B cell (primary cell): Measurements from ENCODE around the gene TMEM130. TPM values are rescaled to one million over a fixed set of nuclear protein-coding genes. Genes with fewer than 3 reads are reported as not detected.

Experiments used
- ATAC-seq: fragments of 200-7000 bp; cut with Tn5 transposase; one replicate; pipeline ENCODE4 v1.10.0; 2021; ENCODE audit warnings: low read depth, mild to moderate bottlenecking, moderate number of reproducible peaks, moderate library complexity
- CTCF ChIA-PET: fragments of 350-600 bp; sonication (Branson Sonifier 250); formaldehyde crosslinking; loops from one replicate; lab custom pipeline; 2021; ENCODE audit warnings: antibody characterized with exemption, inconsistent platforms; lab: Charles Lee
- POLR2A ChIA-PET: fragments of 350-600 bp; sonication (Branson Sonifier 250); formaldehyde crosslinking; loops from one replicate; lab custom pipeline; 2021; ENCODE audit warnings: antibody characterized with exemption; lab: Charles Lee
- DNase-seq: peaks from one replicate; pipeline ENCODE4 v3.0.0; 2013
- H2AFZ ChIP-seq: 2 replicates; pipeline ENCODE4 v1.6.1; 2012; ENCODE audit warnings: mild to moderate bottlenecking, low read depth, low read length; ENCODE audit not compliant: insufficient read depth, poor library complexity, severe bottlenecking
- H3K27ac ChIP-seq, 2 donors: 1 replicate in 1 of 2; 2 replicates in 1 of 2; pipeline ENCODE4 v1.5.1; 2012 to 2013; ENCODE audit warnings: low read length in 2 of 2, mild to moderate bottlenecking in 2 of 2, moderate library complexity in 1 of 2
- H3K27me3 ChIP-seq, 4 experiments: fragments of 200-600 bp in 1 of 4; sonication (generic) in 1 of 4; replicated peaks in 1 of 4; 1 replicate in 2 of 4; 2 replicates in 2 of 4; pipeline versions ENCODE4 v1.6.1 to v1.7.0; 2013 to 2016; ENCODE audit warnings: low read length in 3 of 4, mild to moderate bottlenecking in 2 of 4, mixed read lengths in 1 of 4, moderate library complexity in 1 of 4; ENCODE audit not compliant: insufficient read depth in 4 of 4, control insufficient read depth in 3 of 4; ENCODE audit errors: control extremely low read depth in 1 of 4
- H3K36me3 ChIP-seq, 2 experiments: replicated peaks in 1 of 2; 1 replicate in 1 of 2; 2 replicates in 1 of 2; pipeline versions ENCODE4 v1.6.1 to v1.7.1; 2013; ENCODE audit warnings: low read length in 1 of 2; ENCODE audit not compliant: insufficient read depth in 2 of 2, control insufficient read depth in 1 of 2; ENCODE audit errors: control extremely low read depth in 1 of 2, extremely low read depth in 1 of 2
- H3K4me1 ChIP-seq, 2 donors: fragments of 200-600 bp in 1 of 2; sonication (generic) in 1 of 2; 1 replicate in 1 of 2; 2 replicates in 1 of 2; pipeline versions ENCODE4 v1.5.1 to v1.6.1; 2013 to 2017; ENCODE audit warnings: low read length in 2 of 2; ENCODE audit not compliant: control insufficient read depth in 2 of 2, insufficient read depth in 2 of 2
- H3K4me2 ChIP-seq: replicated peaks from 2 replicates; pipeline ENCODE3; 2012; ENCODE audit warnings: mild to moderate bottlenecking, low read depth, low read length; ENCODE audit not compliant: poor library complexity, severe bottlenecking
- H3K4me3 ChIP-seq, 5 experiments: fragments of 200-600 bp in 1 of 5; sonication (generic) in 1 of 5; 1 replicate in 3 of 5; 2 replicates in 2 of 5; pipeline versions ENCODE4 v1.5.1 to v1.7.0; 2011 to 2016; ENCODE audit warnings: low read length in 4 of 5, mild to moderate bottlenecking in 4 of 5, low read depth in 2 of 5, control low read depth in 1 of 5, moderate library complexity in 1 of 5; ENCODE audit not compliant: insufficient read depth in 1 of 5; ENCODE audit errors: control extremely low read depth in 1 of 5, extremely low read depth in 1 of 5
- H3K79me2 ChIP-seq: fragments of 200-600 bp; sonication (generic); one replicate; pipeline ENCODE4 v1.6.0; 2016; ENCODE audit warnings: low read length; ENCODE audit not compliant: control insufficient read depth, insufficient read depth
- H3K9ac ChIP-seq: fragments of 200-600 bp; sonication (generic); 2 replicates; pipeline ENCODE4 v1.6.1; 2017; ENCODE audit warnings: mild to moderate bottlenecking, low read length, moderate library complexity
- H3K9me3 ChIP-seq, 3 donors: one replicate each; pipeline versions ENCODE4 v1.6.1 to v1.7.1; 2013; ENCODE audit warnings: low read length in 2 of 3; ENCODE audit not compliant: control insufficient read depth in 2 of 3, insufficient read depth in 1 of 3; ENCODE audit errors: control extremely low read depth in 1 of 3
- H4K20me1 ChIP-seq: 2 replicates; pipeline ENCODE4 v1.6.0; 2012; ENCODE audit warnings: mild to moderate bottlenecking, low read length; ENCODE audit not compliant: insufficient read depth, control insufficient read depth, poor library complexity, severe bottlenecking
- H3K27ac Mint-ChIP-seq: one replicate; pipeline ENCODE4 v1.8.0; 2021; ENCODE audit warnings: mixed read lengths
- H3K27me3 Mint-ChIP-seq: one replicate; pipeline ENCODE4 v1.8.0; 2021; ENCODE audit warnings: mixed read lengths
- H3K4me1 Mint-ChIP-seq: one replicate; pipeline ENCODE4 v1.8.0; 2021; ENCODE audit warnings: mixed read lengths
- H3K4me3 Mint-ChIP-seq: one replicate; pipeline ENCODE4 v1.8.0; 2021; ENCODE audit warnings: mixed read lengths
- H3K9me3 Mint-ChIP-seq: one replicate; pipeline ENCODE4 v1.8.0; 2022; ENCODE audit warnings: mixed read lengths; ENCODE audit not compliant: insufficient read depth
- CTCF ChIP-seq: fragments of 200-600 bp; IDR thresholded peaks from one replicate; pipeline ENCODE4 v1.8.0; 2022; ENCODE audit warnings: antibody characterized with exemption, mild to moderate bottlenecking
- EZH2 ChIP-seq: IDR thresholded peaks from 2 replicates; pipeline ENCODE4 v1.6.1; 2012; ENCODE audit warnings: borderline replicate concordance, low read depth, mild to moderate bottlenecking, moderate library complexity, low read length; ENCODE audit not compliant: insufficient read depth, poor library complexity, severe bottlenecking
- WGBS: methylation state at CpG from one replicate; pipeline ENCODE4 v1.1.5; 2013; ENCODE audit warnings: missing lambda C conversion rate; ENCODE audit not compliant: insufficient coverage; 5-methylcytosine and 5-hydroxymethylcytosine counted together
- intact Hi-C: fragments of 100-400 bp; cut with micrococcal nuclease; formaldehyde crosslinking; loops from one replicate; pipeline ENCODE4 v1.10.0; 2022
- polyA plus RNA-seq: library from polyadenylated mRNA; depleted of rRNA; stranded (reverse); fragments of >200 nt; gene quantifications from 2 replicates; pipeline ENCODE4 v1.2.3, GENCODE V29; 2012
- total RNA-seq, 2 donors: library from RNA; stranded (reverse); fragments of 120-200 nt in 1 of 2; gene quantifications; 1 replicate in 1 of 2; 2 replicates in 1 of 2; pipeline versions ENCODE4 v1.2.3 to v1.2.4, GENCODE V29; 2013 to 2022

Gene TMEM130
- total and polyA plus RNA-seq, 2 donors (not counting 1 experiment from before 2014, with no cell fraction given), result 0.20 TPM; not detected in 1

- H3K4me3 Mint-ChIP-seq, result no peak overlapping the region
- no peaks in the 10 kb centered on the region for H3K4me1 ChIP-seq
- H3K27ac ChIP-seq, result no peak overlapping the region
- H3K4me3 ChIP-seq, result no peak overlapping the region
- intact Hi-C loops, result loop anchor here (2.0 to 10.0 kb wide), 2 partner anchors 37 to 817 kb away; partner anchors contain the start of gene TRRAP
- H3K27me3 ChIP-seq, result no peaks in the 10 kb centered on the region
- no peak overlapping the region for H3K27ac Mint-ChIP-seq
- H3K27me3 Mint-ChIP-seq, result peaks cover 20% of the 10 kb centered on the region
- H3K9ac ChIP-seq, result no peak overlapping the region
- POLR2A ChIA-PET, result no interaction called here
- DNase-seq (peak; percentile 75), ATAC-seq (peak; percentile 92)
- no peaks in the 10 kb centered on the region for H3K9me3 ChIP-seq
- H2AFZ ChIP-seq, result no peak overlapping the region
- H3K9me3 Mint-ChIP-seq, result no peaks in the 10 kb centered on the region
- H4K20me1 ChIP-seq, result no peaks in the 10 kb centered on the region
- no peak for TF ChIP-seq EZH2
- TF ChIP-seq CTCF, result peak; percentile 96
- no peaks in the 10 kb centered on the region for H3K36me3 ChIP-seq
- CTCF ChIA-PET, result interaction anchor here (0.7 to 4.3 kb wide), 21 partner anchors 9 to 820 kb away, joined by 3 to 53 read pairs (median 5); no protein-coding TSS in a partner anchor
- WGBS, result 35% methylated on average over 10 of the region's 11 CpGs
- H3K79me2 ChIP-seq, result no peaks in the 10 kb centered on the region
- no peaks in the 10 kb centered on the region for H3K4me1 Mint-ChIP-seq
- H3K4me2 ChIP-seq, result no peak overlapping the region
These were observed 28.4 kb downstream of the TMEM130 start for GRCh38 chr7:98841179-98841997.

GRCh38 chr7:98840722-98841121 is 29.1 kb downstream of the TMEM130 start:
- Histone ChIP-seq H2AFZ (no peak overlapping the region), H3K27me3 (no peaks in the 10 kb centered on the region), H3K36me3 (no peaks in the 10 kb centered on the region), H4K20me1 (no peaks in the 10 kb centered on the region), H3K9ac (no peak overlapping the region), H3K79me2 (no peaks in the 10 kb centered on the region), H3K9me3 (no peaks in the 10 kb centered on the region), H3K4me3 (no peak overlapping the region), H3K4me2 (no peak overlapping the region), H3K4me1 (no peaks in the 10 kb centered on the region), H3K27ac (no peak overlapping the region)
- 50% methylated on average over 2 of the region's 4 CpGs for WGBS
- H3K27ac Mint-ChIP-seq, result no peak overlapping the region
- no peak for TF ChIP-seq CTCF
- TF ChIP-seq EZH2, result no peak
- intact Hi-C loops, result loop anchor here (2.0 to 10.0 kb wide), 2 partner anchors 38 to 816 kb away; partner anchors contain the start of gene TRRAP
- H3K27me3 Mint-ChIP-seq, result peaks cover 21% of the 10 kb centered on the region
- ChIA-PET POLR2A (no interaction called here), CTCF (interaction anchor here (0.7 to 4.3 kb wide), 17 partner anchors 8 to 819 kb away, joined by 3 to 53 read pairs (median 5); no protein-coding TSS in a partner anchor)
- H3K4me3 Mint-ChIP-seq, result no peak overlapping the region
- ATAC-seq (no peak), DNase-seq (no peak)
- H3K4me1 Mint-ChIP-seq, result no peaks in the 10 kb centered on the region
- H3K9me3 Mint-ChIP-seq, result no peaks in the 10 kb centered on the region
